OCI-LY3 (cell line): Measurements from ENCODE around the gene CISD3.

Experiments
- CTCF ChIP-seq: fragments of 200-600, 300-600 bp; sonication (generic); IDR thresholded peaks from 2 replicates; pipeline ENCODE4 v1.5.1; 2014; ENCODE audit warnings: antibody characterized with exemption, low read length, low read depth
- EZH2phosphoT487 ChIP-seq: fragments of 200-600 bp; shearing (Covaris generic); IDR thresholded peaks from 2 replicates; pipeline ENCODE4 v1.6.1; 2018; ENCODE audit warnings: antibody characterized with exemption, mixed run types, low read depth

- TF ChIP-seq CTCF: no peak
- TF ChIP-seq EZH2phosphoT487: no peak
Measured at GRCh38 chr17:38746849-38747462, 16.8 kb downstream of the CISD3 start.
